HCT116 (cell line): ENCODE measurements around the gene IGF2R. TPM values are rescaled to one million over a fixed set of nuclear protein-coding genes. Genes with fewer than 3 reads are reported as not detected.

Source experiments
- ATAC-seq: fragments of 200-7000 bp; cut with Tn5 transposase; 2 replicates; pipeline ENCODE4 v1.9.1; 2020; ENCODE audit warnings: mild to moderate bottlenecking, moderate library complexity
- BruUV-seq: library from RNA; stranded (reverse); fragments of 400-500 nt; replicated peaks from 2 replicates; lab custom pipeline; 2021; lab: Mats Ljungman, UMichigan
- CTCF ChIA-PET: fragments of 300-600 bp; sonication (Branson Sonifier 250); formaldehyde crosslinking; loops from one replicate; lab custom pipeline; 2021; ENCODE audit warnings: antibody characterized with exemption; lab: Charles Lee
- POLR2A ChIA-PET: fragments of 300-600, 350-600 bp; sonication (Branson Sonifier 250); formaldehyde crosslinking; loops from one replicate; lab custom pipeline; 2021; ENCODE audit warnings: antibody characterized with exemption; lab: Charles Lee
- RAD21 ChIA-PET, 2 experiments: fragments of 300-600 bp; sonication (Branson Sonifier 250); formaldehyde crosslinking; loops; one replicate each; lab custom pipeline; 2023; ENCODE audit warnings: low total read pairs in 2 of 2; ENCODE audit not compliant: uncharacterized antibody in 2 of 2, unreplicated experiment in 2 of 2, low non-redundant PET in 1 of 2; lab: Charles Lee
- DNase-seq: peaks from one replicate; pipeline ENCODE4 v3.0.0-alpha.2; 2010; ENCODE audit warnings: low read depth, low spot score
- H2AFZ ChIP-seq: fragments of 200-600 bp; shearing (Covaris generic), sonication (generic); 2 replicates; pipeline ENCODE4 v1.6.1; 2017; ENCODE audit warnings: low read depth, mixed run types, mixed read lengths, antibody characterized with exemption, low read length; ENCODE audit not compliant: poor library complexity, severe bottlenecking
- H3K27ac ChIP-seq: 2 replicates; pipeline ENCODE4 v1.5.1; 2012; ENCODE audit warnings: low read depth, low read length
- H3K27me3 ChIP-seq: fragments of 200-600 bp; sonication (generic); 2 replicates; pipeline ENCODE4 v1.6.1; 2016; ENCODE audit warnings: mixed run types, low read length, mixed read lengths; ENCODE audit not compliant: insufficient read depth
- H3K36me3 ChIP-seq, 2 experiments: fragments of 200-500 bp in 1 of 2; fragments of 200-600 bp in 1 of 2; sonication (Bioruptor generic) in 1 of 2; sonication (generic) in 1 of 2; 2 replicates each; pipeline versions ENCODE4 v1.5.1 to v1.6.1; 2014 to 2016; ENCODE audit warnings: low read length in 2 of 2, inconsistent platforms in 1 of 2, mixed read lengths in 1 of 2, mixed run types in 1 of 2; ENCODE audit not compliant: insufficient read depth in 2 of 2, control insufficient read depth in 1 of 2
- H3K4me1 ChIP-seq, 2 experiments: fragments of 200-600 bp in 1 of 2; sonication (generic) in 1 of 2; 2 replicates each; pipeline versions ENCODE4 v1.5.1 to v1.6.1; 2012 to 2017; ENCODE audit warnings: low read length in 2 of 2, inconsistent platforms in 1 of 2, mild to moderate bottlenecking in 1 of 2, mixed read lengths in 1 of 2, mixed run types in 1 of 2, moderate library complexity in 1 of 2; ENCODE audit not compliant: insufficient read depth in 2 of 2, control insufficient read depth in 1 of 2
- H3K4me2 ChIP-seq: fragments of 200-600 bp; sonication (generic); 2 replicates; pipeline ENCODE4 v1.6.1; 2017; ENCODE audit warnings: mixed run types, low read length, mixed read lengths
- H3K4me3 ChIP-seq, 2 experiments: fragments of 200-600 bp in 1 of 2; sonication (generic) in 1 of 2; replicated peaks in 1 of 2; 2 replicates each; pipeline ENCODE4 v1.5.1; 2011 to 2016; ENCODE audit warnings: low read length in 2 of 2, control low read depth in 1 of 2, low read depth in 1 of 2, mild to moderate bottlenecking in 1 of 2, mixed read lengths in 1 of 2, mixed run types in 1 of 2
- H3K79me2 ChIP-seq: fragments of 200-600 bp; sonication (generic); 2 replicates; pipeline ENCODE4 v1.6.1; 2017; ENCODE audit warnings: mild to moderate bottlenecking, mixed run types, low read length, moderate library complexity, mixed read lengths; ENCODE audit not compliant: insufficient read depth
- H3K9ac ChIP-seq: fragments of 200-600 bp; sonication (generic); 2 replicates; pipeline ENCODE4 v1.6.1; 2016; ENCODE audit warnings: low read length, mixed read lengths
- H3K9me2 ChIP-seq: fragments of 200-600 bp; sonication (generic), shearing (Covaris generic); 2 replicates; pipeline ENCODE4 v1.6.1; 2017; ENCODE audit warnings: mixed run types, mild to moderate bottlenecking, moderate library complexity; ENCODE audit not compliant: insufficient read depth
- H3K9me3 ChIP-seq, 2 experiments: fragments of 200-500 bp in 1 of 2; fragments of 200-600 bp in 1 of 2; sonication (Bioruptor generic) in 1 of 2; sonication (generic) in 1 of 2; 2 replicates each; pipeline ENCODE4 v1.6.1; 2014 to 2017; ENCODE audit warnings: low read length in 2 of 2, mixed read lengths in 2 of 2, inconsistent platforms in 1 of 2, low read depth in 1 of 2, mild to moderate bottlenecking in 1 of 2, mixed run types in 1 of 2, moderate library complexity in 1 of 2; ENCODE audit not compliant: control insufficient read depth in 1 of 2, insufficient read depth in 1 of 2
- H4K20me1 ChIP-seq: fragments of 200-600 bp; sonication (generic), shearing (Covaris generic); 2 replicates; pipeline ENCODE4 v1.6.1; 2017; ENCODE audit warnings: mixed run types, mild to moderate bottlenecking, moderate library complexity; ENCODE audit not compliant: insufficient read depth
- CEBPB ChIP-seq: IDR thresholded peaks from 2 replicates; pipeline ENCODE4 v1.6.1; 2012; ENCODE audit warnings: low read depth
- ZNF274 ChIP-seq: fragments of 200-500 bp; sonication (Bioruptor generic); IDR thresholded peaks from 2 replicates; pipeline ENCODE4 v1.6.1; 2014; ENCODE audit warnings: mild to moderate bottlenecking, low read depth, low read length, inconsistent platforms
- intact Hi-C: fragments of 100-400 bp; cut with micrococcal nuclease; formaldehyde crosslinking; loops from 2 replicates; pipeline ENCODE4 v1.10.0; 2022
- total RNA-seq: library from RNA; stranded (reverse); gene quantifications from one replicate; pipeline ENCODE4 v1.2.1, GENCODE V29; 2021; ENCODE audit not compliant: unreplicated experiment
- TF ChIP-seq, protein P1 (sequence below): IDR thresholded peaks from 2 replicates; pipeline ENCODE4 v1.6.1; 2011; ENCODE audit warnings: mild to moderate bottlenecking, low read length, moderate library complexity; ENCODE audit not compliant: insufficient replicate concordance; ENCODE audit errors: extremely low read depth
- TF ChIP-seq, protein P2 (sequence below): IDR thresholded peaks from 2 replicates; pipeline ENCODE4 v1.6.1; 2012

The IGF2R gene
- total RNA-seq, 1 experiment from 2014 or later, result 37.0 TPM

DNA sequence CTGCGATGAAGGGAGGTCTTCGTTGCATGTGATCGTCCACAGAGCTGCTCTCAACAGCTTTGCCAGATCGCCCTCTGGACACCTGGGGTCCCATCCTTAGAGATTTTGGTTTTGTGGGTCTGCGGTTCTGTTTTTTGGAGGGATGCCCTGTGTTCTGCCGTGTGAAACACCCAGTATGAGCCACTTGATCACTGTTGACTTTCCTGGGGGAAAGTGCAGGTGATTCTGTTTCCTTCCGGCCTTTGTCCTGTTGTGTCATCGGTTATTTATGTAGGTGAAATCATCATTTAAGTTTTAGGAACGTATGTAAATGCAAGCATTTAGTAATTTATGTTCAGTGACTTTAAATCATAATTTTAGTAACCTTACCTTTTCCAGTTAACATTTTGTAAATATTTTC is 96.3 kb downstream of the IGF2R start:
- Histone ChIP-seq H3K9me3 (no peaks in the 10 kb centered on the region), H3K4me1 (no peaks in the 10 kb centered on the region), H3K9ac (no peak overlapping the region), H4K20me1 (no peaks in the 10 kb centered on the region), H3K79me2 (no peaks in the 10 kb centered on the region), H3K4me2 (no peak overlapping the region), H3K36me3 (peaks cover 4 to 21% of the 10 kb centered on the region in 2 experiments; a peak in 3 of 4 replicates), H3K27me3 (no peaks in the 10 kb centered on the region), H3K27ac (no peak overlapping the region), H2AFZ (no peak overlapping the region), H3K9me2 (no peaks in the 10 kb centered on the region), H3K4me3 (no peak overlapping the region)
- CTCF ChIA-PET, result no interaction called here
- POLR2A ChIA-PET, result no interaction called here
- intact Hi-C loops, result no loop called here
- TF ChIP-seq, protein P1, sequence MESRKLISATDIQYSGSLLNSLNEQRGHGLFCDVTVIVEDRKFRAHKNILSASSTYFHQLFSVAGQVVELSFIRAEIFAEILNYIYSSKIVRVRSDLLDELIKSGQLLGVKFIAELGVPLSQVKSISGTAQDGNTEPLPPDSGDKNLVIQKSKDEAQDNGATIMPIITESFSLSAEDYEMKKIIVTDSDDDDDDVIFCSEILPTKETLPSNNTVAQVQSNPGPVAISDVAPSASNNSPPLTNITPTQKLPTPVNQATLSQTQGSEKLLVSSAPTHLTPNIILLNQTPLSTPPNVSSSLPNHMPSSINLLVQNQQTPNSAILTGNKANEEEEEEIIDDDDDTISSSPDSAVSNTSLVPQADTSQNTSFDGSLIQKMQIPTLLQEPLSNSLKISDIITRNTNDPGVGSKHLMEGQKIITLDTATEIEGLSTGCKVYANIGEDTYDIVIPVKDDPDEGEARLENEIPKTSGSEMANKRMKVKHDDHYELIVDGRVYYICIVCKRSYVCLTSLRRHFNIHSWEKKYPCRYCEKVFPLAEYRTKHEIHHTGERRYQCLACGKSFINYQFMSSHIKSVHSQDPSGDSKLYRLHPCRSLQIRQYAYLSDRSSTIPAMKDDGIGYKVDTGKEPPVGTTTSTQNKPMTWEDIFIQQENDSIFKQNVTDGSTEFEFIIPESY, result no peak
- DNase-seq (no peak), ATAC-seq (no peak)
- BruUV-seq, result no TSS peak
- RAD21 ChIA-PET, result no interaction called here

DNA sequence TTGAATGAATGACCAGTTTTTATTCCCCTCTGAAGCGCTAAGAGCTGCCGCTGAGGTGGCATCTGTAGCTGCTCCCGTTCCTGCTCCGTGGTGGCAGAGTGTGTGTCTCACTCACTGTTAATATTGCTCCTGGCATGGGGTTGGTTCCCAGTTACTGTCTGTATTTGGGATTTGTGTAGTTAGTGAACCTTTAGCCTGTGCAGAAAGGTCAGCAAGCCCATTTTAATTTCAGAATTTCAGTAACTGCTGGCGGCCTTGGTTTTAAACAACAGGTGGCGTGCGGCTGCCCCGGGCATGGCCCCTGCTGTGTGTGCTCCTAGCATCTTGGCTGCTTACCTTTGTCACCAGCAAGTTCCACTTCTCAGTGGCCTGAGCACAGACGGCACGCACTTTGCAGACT is 98.7 kb downstream of the IGF2R start:
- TF ChIP-seq CEBPB (no peak), ZNF274 (no peak)
- TF ChIP-seq, protein P2, sequence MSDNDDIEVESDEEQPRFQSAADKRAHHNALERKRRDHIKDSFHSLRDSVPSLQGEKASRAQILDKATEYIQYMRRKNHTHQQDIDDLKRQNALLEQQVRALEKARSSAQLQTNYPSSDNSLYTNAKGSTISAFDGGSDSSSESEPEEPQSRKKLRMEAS, result no peak
- intact Hi-C loops, result no loop called here
- Histone ChIP-seq H4K20me1 (no peaks in the 10 kb centered on the region), H2AFZ (no peak overlapping the region), H3K4me2 (no peak overlapping the region), H3K36me3 (peaks cover 9 to 11% of the 10 kb centered on the region in 2 experiments; a peak in 3 of 4 replicates), H3K4me1 (no peaks in the 10 kb centered on the region), H3K9ac (no peak overlapping the region), H3K27me3 (no peaks in the 10 kb centered on the region), H3K9me2 (no peaks in the 10 kb centered on the region), H3K4me3 (no peak overlapping the region), H3K27ac (no peak overlapping the region), H3K9me3 (no peaks in the 10 kb centered on the region), H3K79me2 (no peaks in the 10 kb centered on the region)
- POLR2A ChIA-PET, result no interaction called here
- BruUV-seq, result no TSS peak
- ATAC-seq (no peak), DNase-seq (no peak)
- CTCF ChIA-PET, result no interaction called here
- RAD21 ChIA-PET, result no interaction called here
